Kidney (tissue), 14 donors: ENCODE data around the gene CD79A. TPM values are rescaled to one million over a fixed set of nuclear protein-coding genes. Genes with fewer than 3 reads are reported as not detected.

ENCODE experiments used
- DNase-seq, 5 donors: peaks; one replicate each; pipeline ENCODE4 v3.0.0-alpha.2; 2013 to 2020
- FAIRE-seq: peaks from 2 replicates; lab custom pipeline; 2012; peaks lifted over from hg19 to GRCh38; lab: Jason Lieb, UNC
- H3K27ac ChIP-seq, 2 donors: one replicate each; pipeline ENCODE4 v1.7.0; 2013; ENCODE audit warnings: low read depth in 2 of 2, low read length in 2 of 2, inconsistent platforms in 1 of 2
- H3K27me3 ChIP-seq: one replicate; pipeline ENCODE4 v1.7.1; 2013; ENCODE audit warnings: low read length, inconsistent platforms; ENCODE audit not compliant: control insufficient read depth, insufficient read depth
- H3K36me3 ChIP-seq, 3 donors: one replicate each; pipeline versions ENCODE4 v1.7.0 to v1.7.1; 2013; ENCODE audit warnings: low read length in 3 of 3, control low read depth in 1 of 3, inconsistent platforms in 1 of 3; ENCODE audit not compliant: insufficient read depth in 3 of 3, control insufficient read depth in 2 of 3
- H3K4me1 ChIP-seq, 3 donors: one replicate each; pipeline versions ENCODE4 v1.7.0 to v1.7.1; 2013; ENCODE audit warnings: low read length in 3 of 3, inconsistent platforms in 1 of 3, low read depth in 1 of 3; ENCODE audit not compliant: control insufficient read depth in 2 of 3, insufficient read depth in 2 of 3
- H3K4me3 ChIP-seq, 3 donors: one replicate each; pipeline versions ENCODE4 v1.7.0 to v1.8.1; 2013; ENCODE audit warnings: low read length in 3 of 3, control low read depth in 1 of 3, inconsistent platforms in 1 of 3
- H3K9ac ChIP-seq, 3 donors: one replicate each; pipeline versions ENCODE4 v1.7.0 to v1.7.1; 2013; ENCODE audit warnings: low read length in 3 of 3, control low read depth in 1 of 3, inconsistent platforms in 1 of 3
- H3K9me3 ChIP-seq, 3 donors: one replicate each; pipeline versions ENCODE4 v1.7.0 to v1.7.1; 2013; ENCODE audit warnings: low read length in 3 of 3, control low read depth in 1 of 3, inconsistent platforms in 1 of 3; ENCODE audit not compliant: control insufficient read depth in 2 of 3, insufficient read depth in 1 of 3
- intact Hi-C: fragments of 100-400 bp; cut with DNase I; formaldehyde crosslinking; loops from one replicate; pipeline ENCODE4 v1.11.1; 2022
- polyA plus RNA-seq: library from polyadenylated mRNA; stranded (reverse); fragments of 350-450 nt; fragmentation: Illumina TruSeq; extraction: RNeasy Lipid Tissue Mini Kit (QIAGEN cat#74804); gene quantifications from one replicate; pipeline ENCODE4 v1.2.3, GENCODE V29; 2014; ENCODE audit warnings: low read depth, low replicate concordance; ENCODE audit not compliant: insufficient read depth
- total RNA-seq: library from RNA; stranded (reverse); fragmentation: NEBNext Ultra II Directional; extraction: Animal tissue kit (Norgen Biotek cat#: 25700); gene quantifications from one replicate; pipeline ENCODE4 v1.2.1, GENCODE V29; 2021
- TF ChIP-seq, protein P1 (sequence below): IDR thresholded peaks from 3 replicates; pipeline ENCODE4 v1.5.1; 2012; ENCODE audit warnings: mild to moderate bottlenecking, moderate library complexity, borderline replicate concordance; ENCODE audit not compliant: insufficient read depth; ENCODE audit errors: extremely low read depth
- donor health status: control.
- donor health status: control.
- donor health status: control.
- donor health status: control.
- donor health status: control.
- donor health status: DM: yes; HTN: yes; CAD: no.
- donor health status: Normal renal cell carcinoma (clear cell type).

CD79A gene
- total and polyA plus RNA-seq, 2 donors from 2014 or later: 0.32 to 11.0 TPM

DNA sequence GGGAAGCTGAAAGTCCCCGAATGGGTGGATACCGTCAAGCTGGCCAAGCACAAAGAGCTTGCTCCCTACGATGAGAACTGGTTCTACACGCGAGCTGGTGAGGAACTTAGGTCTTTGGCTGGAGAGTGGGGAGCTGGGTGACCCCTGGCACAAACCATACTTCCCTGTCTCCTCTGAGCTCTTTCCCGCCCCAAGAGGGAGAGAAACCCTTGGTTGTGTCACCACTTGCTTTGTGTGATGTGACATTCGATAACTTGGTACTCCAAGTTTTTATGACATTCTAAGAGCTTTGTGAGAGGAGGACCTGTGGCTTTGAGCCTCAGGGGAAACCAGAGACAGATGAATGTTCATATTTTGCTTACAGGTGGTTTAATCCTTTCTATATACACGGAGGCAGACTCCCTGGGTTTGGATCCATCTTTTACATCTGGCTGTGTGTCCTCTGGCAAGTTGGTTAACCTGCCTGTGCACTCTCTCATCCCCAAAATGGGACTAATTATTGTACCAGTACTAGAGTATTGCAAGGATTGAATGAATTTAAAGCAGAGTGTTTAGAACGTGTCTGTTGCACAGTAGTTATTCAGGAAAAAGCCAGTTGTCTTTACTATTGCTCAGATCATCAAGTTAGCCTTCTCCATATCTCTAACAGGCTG lies 15.8 kb upstream of the CD79A start:
- peak overlapping the region; percentile 87 to 95 (median 93) for H3K4me3 ChIP-seq
- H3K27ac ChIP-seq: no peak overlapping the region
- FAIRE-seq: no peak
- TF ChIP-seq, protein P1, sequence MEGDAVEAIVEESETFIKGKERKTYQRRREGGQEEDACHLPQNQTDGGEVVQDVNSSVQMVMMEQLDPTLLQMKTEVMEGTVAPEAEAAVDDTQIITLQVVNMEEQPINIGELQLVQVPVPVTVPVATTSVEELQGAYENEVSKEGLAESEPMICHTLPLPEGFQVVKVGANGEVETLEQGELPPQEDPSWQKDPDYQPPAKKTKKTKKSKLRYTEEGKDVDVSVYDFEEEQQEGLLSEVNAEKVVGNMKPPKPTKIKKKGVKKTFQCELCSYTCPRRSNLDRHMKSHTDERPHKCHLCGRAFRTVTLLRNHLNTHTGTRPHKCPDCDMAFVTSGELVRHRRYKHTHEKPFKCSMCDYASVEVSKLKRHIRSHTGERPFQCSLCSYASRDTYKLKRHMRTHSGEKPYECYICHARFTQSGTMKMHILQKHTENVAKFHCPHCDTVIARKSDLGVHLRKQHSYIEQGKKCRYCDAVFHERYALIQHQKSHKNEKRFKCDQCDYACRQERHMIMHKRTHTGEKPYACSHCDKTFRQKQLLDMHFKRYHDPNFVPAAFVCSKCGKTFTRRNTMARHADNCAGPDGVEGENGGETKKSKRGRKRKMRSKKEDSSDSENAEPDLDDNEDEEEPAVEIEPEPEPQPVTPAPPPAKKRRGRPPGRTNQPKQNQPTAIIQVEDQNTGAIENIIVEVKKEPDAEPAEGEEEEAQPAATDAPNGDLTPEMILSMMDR: no peak
- peaks cover 17 to 34% (median 20%) of the 10 kb centered on the region in 3 donors for H3K36me3 ChIP-seq
- no peaks in the 10 kb centered on the region for H3K27me3 ChIP-seq
- H3K9me3 ChIP-seq: no peaks in the 10 kb centered on the region
- peaks cover 2 to 22% (median 11%) of the 10 kb centered on the region in 3 donors for H3K4me1 ChIP-seq
- peak in 1 of 5 donors; percentile 46 for DNase-seq
- intact Hi-C loops: no loop called here
- peak overlapping the region; percentile 90 to 98 (median 94) for H3K9ac ChIP-seq

- peaks cover 2 to 22% (median 11%) of the 10 kb centered on the region in 3 donors for H3K4me1 ChIP-seq
- peaks cover 17 to 34% (median 20%) of the 10 kb centered on the region in 3 donors for H3K36me3 ChIP-seq
- no peaks in the 10 kb centered on the region for H3K9me3 ChIP-seq
- DNase-seq (peak in 1 of 5 donors; percentile 33), FAIRE-seq (no peak)
- intact Hi-C loops: no loop called here
- no peaks in the 10 kb centered on the region for H3K27me3 ChIP-seq
- TF ChIP-seq, protein P1: no peak
- H3K9ac ChIP-seq: peak overlapping the region in 2 of 3 donors; percentile 94 to 98
- H3K4me3 ChIP-seq: peak overlapping the region in 1 of 3 donors; percentile 87
- no peak overlapping the region for H3K27ac ChIP-seq
These were observed 15.2 kb upstream of the CD79A start for GRCh38 chr19:41861846-41862245.

- Histone ChIP-seq H3K4me1 (peaks cover 2 to 22% (median 11%) of the 10 kb centered on the region in 3 donors), H3K9me3 (no peaks in the 10 kb centered on the region), H3K36me3 (peaks cover 17 to 34% (median 20%) of the 10 kb centered on the region in 3 donors), H3K27me3 (no peaks in the 10 kb centered on the region), H3K9ac (no peak overlapping the region), H3K4me3 (no peak overlapping the region), H3K27ac (no peak overlapping the region)
- no peak for FAIRE-seq
- TF ChIP-seq, protein P1: no peak
- peak in 1 of 5 donors; percentile 29 for DNase-seq
- intact Hi-C loops: no loop called here
These were observed 14.6 kb upstream of the CD79A start for GRCh38 chr19:41862445-41862986.
